CD4-positive, alpha-beta T cell treated with Interleukin-4 for 1 hour (primary cell): ENCODE results near the gene RAD51D.

ENCODE experiments used
- DNase-seq, 2 donors: peaks; one replicate each; pipeline ENCODE4 v3.0.0-alpha.2; 2020 to 2022

RAD51D gene

DNA sequence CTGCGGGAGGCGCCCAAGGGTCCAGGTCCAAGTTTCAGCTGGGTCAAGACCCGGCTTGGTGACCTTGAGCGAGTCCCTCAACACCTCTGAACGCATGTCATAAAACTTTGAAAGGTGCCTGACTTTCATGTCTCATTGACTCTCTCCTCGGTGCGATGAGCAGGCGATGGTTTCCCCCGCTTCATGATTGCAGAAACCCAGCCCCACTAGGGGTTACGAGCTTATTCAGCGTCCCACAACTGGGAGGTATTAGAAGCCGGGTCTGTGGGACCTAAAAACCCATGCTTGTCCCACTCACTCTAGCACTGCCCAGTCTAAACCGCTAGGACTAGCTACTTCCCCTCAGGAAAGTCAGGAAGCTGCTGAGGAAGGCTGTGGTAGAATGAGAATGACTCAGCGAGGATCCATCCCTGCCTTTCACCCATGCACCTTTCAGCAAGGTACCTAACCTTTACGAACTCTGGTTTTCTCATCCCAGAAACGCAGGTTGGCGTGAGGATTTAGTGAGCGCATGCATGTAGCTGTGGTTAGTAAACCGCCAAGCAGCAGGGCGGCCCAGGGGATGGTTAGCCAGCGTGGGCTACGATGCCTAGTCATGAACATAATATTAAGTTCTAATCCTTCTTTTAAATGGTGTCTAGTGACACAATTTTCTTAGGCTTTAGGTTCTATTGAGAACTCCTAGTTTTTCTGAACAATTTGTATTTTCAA lies 29.9 kb downstream of the RAD51D start:
- DNase-seq, result no peak

DNA sequence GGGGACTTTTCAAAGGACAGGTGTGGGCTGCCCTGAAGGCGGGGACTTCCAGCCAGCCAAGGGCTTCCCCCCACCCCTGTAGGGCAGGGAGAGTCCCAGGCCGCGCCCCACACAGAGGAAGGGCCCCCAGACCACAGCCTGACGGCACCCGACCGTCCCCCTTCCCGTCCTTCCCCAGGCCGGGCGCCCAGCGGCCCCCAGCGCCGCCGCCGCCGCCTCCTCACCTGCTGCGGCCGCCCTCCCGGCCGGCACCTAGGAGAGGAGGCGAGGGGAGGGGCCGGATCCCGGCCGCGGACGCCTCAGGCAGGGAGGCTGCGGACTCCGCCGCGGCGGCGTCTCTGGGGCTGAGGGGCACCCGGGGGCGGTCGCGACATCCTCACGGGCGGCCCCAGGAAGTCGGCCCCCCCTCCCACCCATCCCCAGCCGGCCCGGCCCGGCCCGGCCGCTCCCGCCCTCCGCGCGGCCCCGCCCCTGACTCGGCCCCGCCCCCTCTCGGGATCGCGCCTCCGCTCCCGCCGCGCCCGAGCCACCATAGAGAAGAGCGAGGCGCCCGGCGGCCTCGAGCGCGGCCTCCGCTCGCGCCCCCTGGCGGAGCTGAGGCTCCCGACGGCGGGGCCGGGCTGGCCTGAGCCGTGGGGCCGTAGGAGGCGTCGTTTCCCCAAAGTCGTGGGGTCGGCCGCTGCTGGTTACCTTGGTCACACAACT lies 30.6 kb downstream of the RAD51D start:
- DNase-seq, result peak; percentile 89 to 92

DNA sequence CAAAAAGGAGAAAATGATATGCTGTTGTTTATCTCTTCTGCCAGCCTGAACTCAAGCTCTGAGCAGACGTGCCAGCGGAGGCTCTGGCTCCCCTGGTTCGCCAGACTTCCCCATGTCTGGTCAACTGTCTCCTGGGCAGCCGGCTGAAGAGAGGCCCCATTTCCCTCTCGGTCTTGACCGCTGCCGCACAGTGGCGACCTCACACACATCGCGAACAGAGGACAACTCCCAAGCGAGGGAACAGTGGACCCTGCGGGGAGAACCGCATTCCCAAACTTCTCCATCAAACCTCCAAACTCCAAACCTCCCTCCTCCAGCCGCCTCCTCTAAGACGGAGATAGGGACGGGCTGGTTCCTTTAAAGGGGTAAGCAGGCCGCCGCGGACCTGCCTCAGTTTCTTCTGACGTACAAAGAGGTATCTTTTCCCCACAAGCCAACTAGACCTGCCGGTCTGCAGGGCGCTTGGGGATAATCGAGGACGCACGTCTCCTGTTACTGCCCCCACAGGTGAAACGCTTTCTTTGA lies 31.2 kb downstream of the RAD51D start:
- peak in 1 of 2 donors; percentile 42 for DNase-seq

- DNase-seq, result peak; percentile 50 to 71
These were observed 31.8 kb downstream of the RAD51D start for GRCh38 chr17:35087731-35088355.

DNA sequence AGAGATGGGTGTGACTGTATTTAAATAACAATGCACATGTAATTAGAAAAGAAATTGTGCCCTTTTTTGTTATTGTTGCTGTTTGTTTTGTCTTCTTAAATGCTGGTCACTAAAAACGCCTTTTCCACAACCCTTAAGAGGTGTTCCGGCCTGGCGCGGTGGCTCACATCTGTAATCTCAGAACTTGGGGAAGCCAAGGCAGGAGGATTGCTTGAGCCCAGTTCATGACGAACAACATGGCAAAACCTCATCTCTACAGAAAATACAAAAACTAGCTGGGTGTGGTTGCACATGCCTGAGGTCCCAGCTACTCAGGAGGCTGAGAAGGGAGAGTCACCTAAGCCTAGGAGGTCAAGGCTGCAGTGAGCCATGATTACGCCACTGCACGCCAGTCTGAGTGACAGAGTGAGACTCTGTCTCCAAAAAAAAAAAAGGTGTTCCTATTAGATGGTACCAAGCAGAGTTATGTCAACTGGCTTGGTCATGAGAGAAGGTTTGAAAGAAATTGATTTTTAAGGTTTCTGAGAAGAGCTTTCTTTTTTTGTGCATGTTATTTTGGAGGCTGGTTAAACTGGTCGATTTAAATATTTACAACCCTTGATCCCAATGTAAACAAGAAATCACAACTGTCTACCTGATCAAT lies 32.6 kb downstream of the RAD51D start:
- no peak for DNase-seq

- no peak for DNase-seq
These were observed 33.5 kb downstream of the RAD51D start for GRCh38 chr17:35086164-35086563.

DNA sequence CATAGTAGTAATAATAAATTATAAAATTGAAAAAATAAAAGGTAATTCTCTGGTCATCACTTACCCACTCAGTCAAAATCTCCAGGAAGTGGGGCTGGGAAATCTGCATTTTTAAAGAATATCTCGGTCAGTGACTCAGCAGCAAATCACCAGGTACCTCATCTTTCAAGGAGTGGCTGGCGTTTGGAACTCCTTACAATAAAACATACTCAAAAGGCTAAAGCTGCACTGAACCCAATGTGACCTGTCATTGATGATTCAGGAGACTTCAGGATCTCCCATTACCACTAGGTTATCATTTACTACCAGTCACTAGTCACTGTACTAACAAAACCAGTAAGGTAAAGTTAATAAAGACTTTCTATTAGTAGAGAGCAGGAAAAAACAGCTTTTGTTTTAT lies 34.7 kb downstream of the RAD51D start:
- no peak for DNase-seq

DNA sequence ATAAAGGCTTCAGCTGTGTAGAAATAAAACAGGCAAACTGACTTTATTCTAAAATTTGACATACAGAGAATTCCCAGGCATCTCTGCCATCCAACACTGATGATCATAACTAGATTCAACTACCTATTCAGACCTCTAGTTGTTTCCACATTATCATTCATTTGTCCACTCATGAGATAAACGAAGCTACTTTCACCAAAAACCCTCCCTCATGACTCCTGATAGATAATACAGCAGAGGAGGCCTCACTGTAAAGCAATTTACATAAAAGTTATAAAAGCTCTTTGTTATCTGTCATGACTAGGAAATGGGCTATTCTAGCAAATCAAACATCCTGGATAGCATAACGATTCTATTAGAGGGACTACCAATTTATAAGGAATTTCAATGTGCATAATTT lies 36.6 kb downstream of the RAD51D start:
- no peak for DNase-seq

- peak in 1 of 2 donors; percentile 48 for DNase-seq
These were observed 37.5 kb downstream of the RAD51D start for GRCh38 chr17:35082073-35082657.

GRCh38 chr17:35081638-35082037 lies 38.0 kb downstream of the RAD51D start:
- DNase-seq, result no peak

- DNase-seq, result peak in 1 of 2 donors; percentile 31
These were observed 39.1 kb downstream of the RAD51D start for GRCh38 chr17:35080536-35080935.

GRCh38 chr17:35079547-35080423 lies 39.9 kb downstream of the RAD51D start:
- no peak for DNase-seq

- DNase-seq, result no peak
These were observed 42.8 kb downstream of the RAD51D start for GRCh38 chr17:35076874-35077273.

DNA sequence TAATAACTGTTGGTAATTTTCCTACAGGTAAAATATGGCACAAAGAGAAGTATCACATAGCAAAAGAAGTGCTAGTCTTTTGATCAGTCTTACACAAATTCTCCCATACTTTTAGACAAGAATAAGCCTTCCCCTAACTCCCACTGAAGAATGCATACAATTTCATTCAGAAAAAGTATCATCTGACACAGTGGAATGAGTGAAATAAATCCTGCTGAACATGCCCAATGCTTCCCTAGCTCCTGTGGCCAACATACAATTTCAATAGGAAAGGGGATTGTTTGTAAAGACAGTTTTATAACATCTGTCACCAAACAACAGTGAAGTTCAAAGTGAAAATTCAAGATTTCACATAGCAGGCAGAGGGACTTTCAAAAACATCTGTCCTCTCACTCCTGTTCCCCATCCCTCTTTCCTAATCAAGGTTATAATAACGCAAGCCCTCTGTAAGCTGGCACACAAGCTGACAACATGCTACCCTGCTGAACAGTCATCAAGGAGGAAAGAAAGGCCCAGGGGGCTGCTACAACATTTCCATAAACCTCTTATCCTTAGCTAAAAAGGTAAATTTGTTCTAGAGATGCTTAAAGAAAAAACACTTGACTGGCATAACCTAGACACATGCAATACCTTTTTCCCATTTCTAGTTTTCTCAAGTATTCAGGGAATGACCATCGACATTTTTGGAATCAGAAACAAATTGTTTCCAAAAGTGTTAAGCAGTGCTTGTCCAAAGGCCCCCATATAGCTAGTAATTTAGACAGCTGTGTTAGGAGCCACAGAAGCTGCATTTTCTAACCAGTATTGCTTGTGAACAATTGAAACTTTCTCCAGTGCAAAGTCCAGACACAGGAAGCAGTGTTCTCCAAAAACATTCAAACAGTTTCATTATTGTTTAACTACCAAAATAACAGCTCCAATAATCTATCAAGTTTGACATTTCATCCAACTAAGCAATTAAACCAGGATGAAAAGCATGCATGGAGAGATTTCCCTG lies 44.7 kb downstream of the RAD51D start:
- DNase-seq, result no peak

GRCh38 chr17:35073991-35074627 lies 45.6 kb downstream of the RAD51D start:
- DNase-seq, result peak in 1 of 2 donors; percentile 47

DNA sequence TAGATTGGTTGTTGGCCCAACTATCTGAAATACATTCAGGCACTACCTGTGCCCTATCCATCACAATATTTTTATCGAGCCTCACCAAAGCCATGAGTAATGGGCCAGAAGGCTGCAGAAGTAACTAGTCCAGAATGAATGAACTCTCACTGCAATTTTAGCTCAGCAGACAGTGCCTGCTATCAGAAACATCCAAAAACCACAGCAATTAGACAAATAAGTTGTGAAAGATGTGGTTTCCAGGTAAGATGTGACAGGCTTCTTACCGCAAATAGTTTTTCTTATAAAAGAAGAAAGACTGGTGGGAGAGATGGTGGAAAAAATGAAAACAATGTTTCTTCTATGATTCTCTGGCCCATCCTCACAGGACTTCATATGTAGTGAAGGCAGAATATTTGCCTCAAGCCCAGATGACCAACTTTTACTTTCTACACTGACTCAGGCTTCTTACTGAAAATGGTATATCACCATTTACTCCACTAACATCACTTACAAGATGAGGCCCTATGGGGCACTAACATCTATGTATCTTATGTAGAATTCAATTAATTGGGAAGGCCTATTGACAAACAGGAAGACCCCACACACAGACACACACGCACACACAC lies 46.4 kb downstream of the RAD51D start:
- peak in 1 of 2 donors; percentile 56 for DNase-seq

GRCh38 chr17:35069311-35069710 lies 50.3 kb downstream of the RAD51D start:
- no peak for DNase-seq

DNA sequence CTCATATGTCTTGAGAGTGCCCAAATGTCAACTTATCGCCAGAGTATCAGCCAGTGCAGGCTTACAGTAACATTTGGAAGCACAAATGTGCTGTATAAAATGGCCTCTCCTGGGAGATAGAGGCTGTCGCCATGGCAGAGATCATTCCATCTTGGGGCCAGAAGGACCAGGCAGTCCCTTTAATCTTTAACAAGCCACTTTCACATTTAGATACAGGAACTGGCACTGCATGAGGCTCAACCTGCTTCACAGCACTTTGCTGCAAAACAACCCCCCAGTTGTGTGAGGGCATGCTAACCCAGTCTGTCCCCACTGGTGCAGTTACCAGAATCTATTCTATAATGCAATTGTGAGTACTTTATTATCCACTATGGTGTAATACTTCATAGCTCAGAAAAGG lies 51.4 kb downstream of the RAD51D start:
- no peak for DNase-seq

DNA sequence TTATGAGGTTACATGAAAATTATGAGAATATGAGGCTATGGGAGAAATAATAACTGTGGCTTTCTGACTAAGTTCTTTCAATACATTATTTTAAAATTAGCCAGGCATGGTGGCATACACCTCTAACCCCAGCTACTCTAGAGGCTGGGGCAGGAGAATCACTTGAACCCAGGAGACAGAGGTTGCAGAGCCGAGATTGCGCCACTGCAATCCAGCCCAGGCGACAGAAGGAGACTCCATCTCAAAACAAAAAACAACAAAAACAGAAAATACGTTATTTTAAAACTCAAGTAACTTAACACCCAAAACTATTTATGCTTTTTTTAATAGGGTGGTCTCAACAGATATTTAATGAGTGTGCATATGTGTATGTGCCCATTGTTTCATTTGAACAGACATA lies 53.8 kb downstream of the RAD51D start:
- no peak for DNase-seq
